ENCODE data around the gene CEBPZOS. TPM values are rescaled to one million over a fixed set of nuclear protein-coding genes. Genes with fewer than 3 reads are reported as not detected.
A peak's percentile ranks its signal among the peaks of the same experiment; 100 is the strongest.

CEBPZOS gene
- total and polyA plus RNA-seq, 9 of the 15 experiments (the other 6 are each of a cell fraction or from before 2014, with no cell fraction given) = 21.7 to 64.8 (median 46.7) TPM

GRCh38 chr2:37196320-37197195 is at the start of gene CEBPZOS (continued):
- TF ChIP-seq ZNF449 (CRISPR knock-in tag; IDR thresholded peaks at IDR 0.05) (no peak), TCF3 (CRISPR knock-in tag; IDR thresholded peaks at IDR 0.05) (no peak), NFE2L1 (tag; IDR thresholded peaks at IDR 0.05; ENCODE audit: borderline replicate concordance, low read depth) (no peak), RNF219 (CRISPR knock-in tag; IDR thresholded peaks at IDR 0.05) (no peak), ZNF165 (CRISPR knock-in tag; IDR thresholded peaks at IDR 0.05; ENCODE audit: borderline replicate concordance) (no peak), STAT6 (CRISPR knock-in tag; IDR thresholded peaks at IDR 0.05) (no peak), MYBL2 (IDR thresholded peaks at IDR 0.05; ENCODE audit: low read depth) (peak; percentile 91), MYBL2 (CRISPR knock-in tag; IDR thresholded peaks at IDR 0.05; ENCODE audit: borderline replicate concordance) (no peak), SREBF1 (IDR thresholded peaks at IDR 0.05; ENCODE audit: borderline replicate concordance, low read depth, low read length) (no peak), DMBX1 (CRISPR knock-in tag; IDR thresholded peaks at IDR 0.05; ENCODE audit: borderline replicate concordance) (peak; percentile 62; the same call in 1 of the 2 replicates), MAZ (CRISPR knock-in tag; conservative IDR thresholded peaks at IDR 0.05 in 1 of 2, IDR thresholded peaks at IDR 0.05 in 1 of 2) (peak; percentile 58 to 67), ETS1 (conservative IDR thresholded peaks at IDR 0.05; ENCODE audit: control insufficient read depth, low read depth, low read length) (peak; percentile 75; the same call in 1 of the 2 replicates), ZNF124 (CRISPR knock-in tag; IDR thresholded peaks at IDR 0.05) (no peak), SMAD2 (IDR thresholded peaks at IDR 0.05; ENCODE audit: low read depth, low read length) (no peak), ZNF740 (CRISPR knock-in tag; IDR thresholded peaks at IDR 0.05) (no peak), ZNF740 (tag; IDR thresholded peaks at IDR 0.05) (no peak), LEF1 (IDR thresholded peaks at IDR 0.05) (no peak), ZNF316 (IDR thresholded peaks at IDR 0.05) (no peak)
